GM12865 (cell line): ENCODE data around the gene AHI1.

Experiments used
- DNase-seq: peaks from one replicate; pipeline ENCODE4 v3.0.0; 2010; ENCODE audit warnings: low read depth
- H3K4me3 ChIP-seq: 2 replicates; pipeline ENCODE4 v1.5.1; 2011; ENCODE audit warnings: mild to moderate bottlenecking, low read depth, low read length, control low read depth
- CTCF ChIP-seq: IDR thresholded peaks from 2 replicates; pipeline ENCODE4 v1.5.1; 2011; ENCODE audit warnings: low read length, control low read depth, low read depth, inconsistent platforms; ENCODE audit not compliant: insufficient read depth; ENCODE audit errors: missing control alignments

Gene AHI1

GRCh38 chr6:135438907-135439535, 58.5 kb downstream of the AHI1 start:
- TF ChIP-seq CTCF: peak; percentile 47
- peak; percentile 47 for DNase-seq
- no peak overlapping the region for H3K4me3 ChIP-seq

- H3K4me3 ChIP-seq: no peak overlapping the region
- no peak for TF ChIP-seq CTCF
- DNase-seq: no peak
Measured at GRCh38 chr6:135434991-135435390, 62.5 kb downstream of the AHI1 start.

- no peak for TF ChIP-seq CTCF
- DNase-seq: peak; percentile 18
- H3K4me3 ChIP-seq: no peak overlapping the region
Measured at GRCh38 chr6:135434095-135434494, 63.4 kb downstream of the AHI1 start.

GRCh38 chr6:135428078-135428477, 69.5 kb downstream of the AHI1 start:
- H3K4me3 ChIP-seq: no peak overlapping the region
- no peak for DNase-seq
- TF ChIP-seq CTCF: no peak

GRCh38 chr6:135426833-135427232, 70.7 kb downstream of the AHI1 start:
- no peak overlapping the region for H3K4me3 ChIP-seq
- no peak for TF ChIP-seq CTCF
- no peak for DNase-seq

- DNase-seq: peak; percentile 34
- no peak overlapping the region for H3K4me3 ChIP-seq
- TF ChIP-seq CTCF: no peak
Measured at GRCh38 chr6:135424385-135424784, 73.2 kb downstream of the AHI1 start.

GRCh38 chr6:135423649-135424128, 73.9 kb downstream of the AHI1 start:
- no peak overlapping the region for H3K4me3 ChIP-seq
- TF ChIP-seq CTCF: peak; percentile 60
- peak; percentile 68 for DNase-seq
